Neural cell (in vitro differentiated cells): ENCODE data around the gene C12orf42. TPM values are rescaled to one million over a fixed set of nuclear protein-coding genes. Genes with fewer than 3 reads are reported as not detected.

ENCODE experiments used
- H2AFZ ChIP-seq: fragments of 200-600, 300-800 bp; sonication (generic), shearing (Covaris generic); 2 replicates; pipeline ENCODE4 v1.6.0; 2014; ENCODE audit warnings: low read depth, mild to moderate bottlenecking, antibody characterized with exemption, low read length, moderate library complexity
- H3F3A ChIP-seq: fragments of 200-600 bp; shearing (Covaris generic); 2 replicates; pipeline ENCODE4 v1.6.1; 2016; ENCODE audit warnings: mild to moderate bottlenecking, moderate library complexity, mixed read lengths, antibody characterized with exemption, low read length; ENCODE audit not compliant: insufficient read depth, poor library complexity, severe bottlenecking
- H3K27ac ChIP-seq: fragments of 200-600, 300-800 bp; sonication (generic), shearing (Covaris generic); 2 replicates; pipeline ENCODE4 v1.5.1; 2014; ENCODE audit warnings: mild to moderate bottlenecking, low read length, moderate library complexity
- H3K27me3 ChIP-seq: fragments of 300-800, 200-600 bp; sonication (generic), shearing (Covaris generic); 2 replicates; pipeline ENCODE4 v1.6.0; 2014; ENCODE audit warnings: mild to moderate bottlenecking, low read depth, low read length, moderate library complexity; ENCODE audit not compliant: insufficient read depth
- H3K36me3 ChIP-seq: fragments of 300-800, 200-600 bp; sonication (generic), shearing (Covaris generic); 2 replicates; pipeline ENCODE4 v1.5.1; 2014; ENCODE audit warnings: mild to moderate bottlenecking, antibody characterized with exemption, low read length, moderate library complexity; ENCODE audit not compliant: insufficient read depth
- H3K4me2 ChIP-seq: fragments of 300-800, 200-600 bp; sonication (generic), shearing (Covaris generic); 2 replicates; pipeline ENCODE4 v1.6.0; 2014; ENCODE audit warnings: mild to moderate bottlenecking, low read length
- H3K4me3 ChIP-seq: fragments of 300-800, 200-600 bp; sonication (generic), shearing (Covaris generic); 2 replicates; pipeline ENCODE4 v1.5.1; 2014; ENCODE audit warnings: mild to moderate bottlenecking, low read length, moderate library complexity
- H3K79me2 ChIP-seq: fragments of 200-600 bp; shearing (Covaris generic); replicated peaks from 2 replicates; pipeline ENCODE4 v1.6.0; 2014; ENCODE audit warnings: mild to moderate bottlenecking, low read length, moderate library complexity; ENCODE audit not compliant: insufficient read depth
- H3K9ac ChIP-seq: fragments of 300-800, 200-600 bp; sonication (generic), shearing (Covaris generic); 2 replicates; pipeline ENCODE4 v1.6.1; 2016; ENCODE audit warnings: mild to moderate bottlenecking, low read length, mixed read lengths
- H3K9me2 ChIP-seq: fragments of 200-600 bp; shearing (Covaris generic); 2 replicates; pipeline ENCODE4 v1.6.1; 2016; ENCODE audit warnings: mild to moderate bottlenecking, low read length, mixed read lengths; ENCODE audit not compliant: insufficient read depth
- H3K9me3 ChIP-seq: fragments of 200-600, 300-800 bp; sonication (generic), shearing (Covaris generic); 2 replicates; pipeline ENCODE4 v1.6.1; 2016; ENCODE audit warnings: mild to moderate bottlenecking, mixed run types, low read length, moderate library complexity, mixed read lengths
- H4K20me1 ChIP-seq: fragments of 200-600 bp; shearing (Covaris generic); 2 replicates; pipeline ENCODE4 v1.6.1; 2016; ENCODE audit warnings: mild to moderate bottlenecking, mixed run types; ENCODE audit not compliant: insufficient read depth
- EP300 ChIP-seq: fragments of 450-650 bp; conservative IDR thresholded peaks from 2 replicates; pipeline ENCODE4 v1.6.1; 2014; ENCODE audit warnings: antibody characterized with exemption, mild to moderate bottlenecking, moderate library complexity; ENCODE audit not compliant: poor library complexity, severe bottlenecking
- EZH2 ChIP-seq: fragments of 200-600, 300-800 bp; shearing (Covaris generic), sonication (generic); IDR thresholded peaks from 2 replicates; pipeline ENCODE4 v1.6.1; 2014; ENCODE audit warnings: antibody characterized with exemption, low read length, borderline replicate concordance, mild to moderate bottlenecking; ENCODE audit not compliant: insufficient read depth, poor library complexity, severe bottlenecking
- MXI1 ChIP-seq: fragments of 450-650 bp; conservative IDR thresholded peaks from 2 replicates; pipeline ENCODE4 v1.6.1; 2014; ENCODE audit warnings: antibody characterized with exemption, mild to moderate bottlenecking; ENCODE audit not compliant: poor library complexity, severe bottlenecking
- POLR2AphosphoS5 ChIP-seq: IDR thresholded peaks from 2 replicates; pipeline ENCODE4 v1.6.1; 2012
- RAD21 ChIP-seq: fragments of 450-650 bp; conservative IDR thresholded peaks from 2 replicates; pipeline ENCODE4 v1.6.1; 2014; ENCODE audit warnings: antibody characterized with exemption, mild to moderate bottlenecking, moderate library complexity
- SMC3 ChIP-seq: fragments of 450-650 bp; conservative IDR thresholded peaks from 2 replicates; pipeline ENCODE4 v1.6.1; 2014; ENCODE audit warnings: antibody characterized with exemption, mild to moderate bottlenecking, moderate library complexity; ENCODE audit not compliant: poor library complexity
- TAF1 ChIP-seq: IDR thresholded peaks from 2 replicates; pipeline ENCODE4 v1.6.1; 2012; ENCODE audit warnings: low read depth
- polyA plus RNA-seq: library from polyadenylated mRNA; depleted of rRNA; stranded (reverse); fragments of >200 nt; gene quantifications from 2 replicates; pipeline ENCODE4 v1.2.3, GENCODE V29; 2014
- TF ChIP-seq, protein P1 (sequence below): IDR thresholded peaks from 2 replicates; pipeline ENCODE4 v1.6.1; 2012; ENCODE audit warnings: borderline replicate concordance
- TF ChIP-seq, protein P2 (sequence below): fragments of 450-650 bp; IDR thresholded peaks from 2 replicates; pipeline ENCODE4 v1.5.1; 2014; ENCODE audit warnings: antibody characterized with exemption, mild to moderate bottlenecking, moderate library complexity; ENCODE audit not compliant: poor library complexity, severe bottlenecking

C12orf42 gene
- polyA plus RNA-seq, 1 donor from 2014 or later, result 0.54 TPM

- Histone ChIP-seq H3K4me2 (no peak overlapping the region), H2AFZ (no peak overlapping the region), H3K27ac (no peak overlapping the region), H3K79me2 (no peaks in the 10 kb centered on the region), H4K20me1 (no peaks in the 10 kb centered on the region), H3K4me3 (no peak overlapping the region), H3K27me3 (no peaks in the 10 kb centered on the region), H3K36me3 (no peaks in the 10 kb centered on the region), H3F3A (no peaks in the 10 kb centered on the region), H3K9ac (no peak overlapping the region), H3K9me2 (no peaks in the 10 kb centered on the region), H3K9me3 (no peaks in the 10 kb centered on the region)
- TF ChIP-seq SMC3, result no peak
- TF ChIP-seq TAF1, result no peak
- no peak for TF ChIP-seq MXI1
- no peak for TF ChIP-seq POLR2AphosphoS5
- TF ChIP-seq EP300, result no peak
- TF ChIP-seq, protein P1, sequence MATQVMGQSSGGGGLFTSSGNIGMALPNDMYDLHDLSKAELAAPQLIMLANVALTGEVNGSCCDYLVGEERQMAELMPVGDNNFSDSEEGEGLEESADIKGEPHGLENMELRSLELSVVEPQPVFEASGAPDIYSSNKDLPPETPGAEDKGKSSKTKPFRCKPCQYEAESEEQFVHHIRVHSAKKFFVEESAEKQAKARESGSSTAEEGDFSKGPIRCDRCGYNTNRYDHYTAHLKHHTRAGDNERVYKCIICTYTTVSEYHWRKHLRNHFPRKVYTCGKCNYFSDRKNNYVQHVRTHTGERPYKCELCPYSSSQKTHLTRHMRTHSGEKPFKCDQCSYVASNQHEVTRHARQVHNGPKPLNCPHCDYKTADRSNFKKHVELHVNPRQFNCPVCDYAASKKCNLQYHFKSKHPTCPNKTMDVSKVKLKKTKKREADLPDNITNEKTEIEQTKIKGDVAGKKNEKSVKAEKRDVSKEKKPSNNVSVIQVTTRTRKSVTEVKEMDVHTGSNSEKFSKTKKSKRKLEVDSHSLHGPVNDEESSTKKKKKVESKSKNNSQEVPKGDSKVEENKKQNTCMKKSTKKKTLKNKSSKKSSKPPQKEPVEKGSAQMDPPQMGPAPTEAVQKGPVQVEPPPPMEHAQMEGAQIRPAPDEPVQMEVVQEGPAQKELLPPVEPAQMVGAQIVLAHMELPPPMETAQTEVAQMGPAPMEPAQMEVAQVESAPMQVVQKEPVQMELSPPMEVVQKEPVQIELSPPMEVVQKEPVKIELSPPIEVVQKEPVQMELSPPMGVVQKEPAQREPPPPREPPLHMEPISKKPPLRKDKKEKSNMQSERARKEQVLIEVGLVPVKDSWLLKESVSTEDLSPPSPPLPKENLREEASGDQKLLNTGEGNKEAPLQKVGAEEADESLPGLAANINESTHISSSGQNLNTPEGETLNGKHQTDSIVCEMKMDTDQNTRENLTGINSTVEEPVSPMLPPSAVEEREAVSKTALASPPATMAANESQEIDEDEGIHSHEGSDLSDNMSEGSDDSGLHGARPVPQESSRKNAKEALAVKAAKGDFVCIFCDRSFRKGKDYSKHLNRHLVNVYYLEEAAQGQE, result no peak
- TF ChIP-seq EZH2, result no peak
- TF ChIP-seq, protein P2, sequence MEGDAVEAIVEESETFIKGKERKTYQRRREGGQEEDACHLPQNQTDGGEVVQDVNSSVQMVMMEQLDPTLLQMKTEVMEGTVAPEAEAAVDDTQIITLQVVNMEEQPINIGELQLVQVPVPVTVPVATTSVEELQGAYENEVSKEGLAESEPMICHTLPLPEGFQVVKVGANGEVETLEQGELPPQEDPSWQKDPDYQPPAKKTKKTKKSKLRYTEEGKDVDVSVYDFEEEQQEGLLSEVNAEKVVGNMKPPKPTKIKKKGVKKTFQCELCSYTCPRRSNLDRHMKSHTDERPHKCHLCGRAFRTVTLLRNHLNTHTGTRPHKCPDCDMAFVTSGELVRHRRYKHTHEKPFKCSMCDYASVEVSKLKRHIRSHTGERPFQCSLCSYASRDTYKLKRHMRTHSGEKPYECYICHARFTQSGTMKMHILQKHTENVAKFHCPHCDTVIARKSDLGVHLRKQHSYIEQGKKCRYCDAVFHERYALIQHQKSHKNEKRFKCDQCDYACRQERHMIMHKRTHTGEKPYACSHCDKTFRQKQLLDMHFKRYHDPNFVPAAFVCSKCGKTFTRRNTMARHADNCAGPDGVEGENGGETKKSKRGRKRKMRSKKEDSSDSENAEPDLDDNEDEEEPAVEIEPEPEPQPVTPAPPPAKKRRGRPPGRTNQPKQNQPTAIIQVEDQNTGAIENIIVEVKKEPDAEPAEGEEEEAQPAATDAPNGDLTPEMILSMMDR, result no peak
- TF ChIP-seq RAD21, result no peak
Measured at GRCh38 chr12:103282124-103282523, 213.6 kb downstream of the C12orf42 start.

DNA sequence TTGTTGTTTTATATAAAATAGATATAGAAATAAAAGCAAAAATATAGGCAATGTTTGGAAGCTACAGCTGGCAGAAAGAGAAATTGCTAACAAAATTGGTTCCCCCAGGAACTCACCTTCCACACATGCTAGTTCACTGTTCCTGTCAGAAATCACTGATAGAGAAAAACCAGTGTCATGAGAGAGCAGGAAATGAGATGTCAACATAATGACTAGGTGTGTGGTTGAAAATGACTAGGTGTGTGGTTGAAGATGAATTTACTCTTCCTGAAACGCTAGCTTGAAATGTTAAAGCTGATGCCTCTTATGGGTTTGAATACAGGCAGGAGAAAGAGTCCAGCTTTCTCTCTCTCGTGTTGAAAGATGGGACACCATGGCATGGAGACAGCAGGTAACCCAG, 216.3 kb downstream of the C12orf42 start:
- H3K9me2 ChIP-seq, result no peaks in the 10 kb centered on the region
- H3K9me3 ChIP-seq, result no peaks in the 10 kb centered on the region
- H4K20me1 ChIP-seq, result no peaks in the 10 kb centered on the region
- H3K27ac ChIP-seq, result peak overlapping the region; percentile 50
- H3K79me2 ChIP-seq, result no peaks in the 10 kb centered on the region
- no peaks in the 10 kb centered on the region for H3K27me3 ChIP-seq
- TF ChIP-seq TAF1 (no peak), EZH2 (no peak), MXI1 (peak; percentile 44), EP300 (peak; percentile 90), RAD21 (peak; percentile 18), POLR2AphosphoS5 (peak; percentile 97), SMC3 (peak; percentile 24)
- TF ChIP-seq, protein P1, result no peak
- TF ChIP-seq, protein P2, result no peak
- no peak overlapping the region for H3K9ac ChIP-seq
- H3F3A ChIP-seq, result no peaks in the 10 kb centered on the region
- no peak overlapping the region for H3K4me2 ChIP-seq
- H2AFZ ChIP-seq, result no peak overlapping the region
- no peak overlapping the region for H3K4me3 ChIP-seq
- no peaks in the 10 kb centered on the region for H3K36me3 ChIP-seq
